ENCODE data around the gene CENPC. TPM values are rescaled to one million over a fixed set of nuclear protein-coding genes. Genes with fewer than 3 reads are reported as not detected.

Gene CENPC, protein sequence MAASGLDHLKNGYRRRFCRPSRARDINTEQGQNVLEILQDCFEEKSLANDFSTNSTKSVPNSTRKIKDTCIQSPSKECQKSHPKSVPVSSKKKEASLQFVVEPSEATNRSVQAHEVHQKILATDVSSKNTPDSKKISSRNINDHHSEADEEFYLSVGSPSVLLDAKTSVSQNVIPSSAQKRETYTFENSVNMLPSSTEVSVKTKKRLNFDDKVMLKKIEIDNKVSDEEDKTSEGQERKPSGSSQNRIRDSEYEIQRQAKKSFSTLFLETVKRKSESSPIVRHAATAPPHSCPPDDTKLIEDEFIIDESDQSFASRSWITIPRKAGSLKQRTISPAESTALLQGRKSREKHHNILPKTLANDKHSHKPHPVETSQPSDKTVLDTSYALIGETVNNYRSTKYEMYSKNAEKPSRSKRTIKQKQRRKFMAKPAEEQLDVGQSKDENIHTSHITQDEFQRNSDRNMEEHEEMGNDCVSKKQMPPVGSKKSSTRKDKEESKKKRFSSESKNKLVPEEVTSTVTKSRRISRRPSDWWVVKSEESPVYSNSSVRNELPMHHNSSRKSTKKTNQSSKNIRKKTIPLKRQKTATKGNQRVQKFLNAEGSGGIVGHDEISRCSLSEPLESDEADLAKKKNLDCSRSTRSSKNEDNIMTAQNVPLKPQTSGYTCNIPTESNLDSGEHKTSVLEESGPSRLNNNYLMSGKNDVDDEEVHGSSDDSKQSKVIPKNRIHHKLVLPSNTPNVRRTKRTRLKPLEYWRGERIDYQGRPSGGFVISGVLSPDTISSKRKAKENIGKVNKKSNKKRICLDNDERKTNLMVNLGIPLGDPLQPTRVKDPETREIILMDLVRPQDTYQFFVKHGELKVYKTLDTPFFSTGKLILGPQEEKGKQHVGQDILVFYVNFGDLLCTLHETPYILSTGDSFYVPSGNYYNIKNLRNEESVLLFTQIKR
- 49.1 TPM for total RNA-seq

- ATAC-seq: peak; percentile 99
- peak; percentile 97 for DNase-seq (ENCODE audit: low spot score)
- intact Hi-C loops (cut with DNase I): no loop called here
Observed at GRCh38 chr4:67545199-67546003, at the start of gene CENPC. CENPC (minus strand) TSS chr4:67545503; CDS start chr4:67545355, 148 bp downstream.

DNA sequence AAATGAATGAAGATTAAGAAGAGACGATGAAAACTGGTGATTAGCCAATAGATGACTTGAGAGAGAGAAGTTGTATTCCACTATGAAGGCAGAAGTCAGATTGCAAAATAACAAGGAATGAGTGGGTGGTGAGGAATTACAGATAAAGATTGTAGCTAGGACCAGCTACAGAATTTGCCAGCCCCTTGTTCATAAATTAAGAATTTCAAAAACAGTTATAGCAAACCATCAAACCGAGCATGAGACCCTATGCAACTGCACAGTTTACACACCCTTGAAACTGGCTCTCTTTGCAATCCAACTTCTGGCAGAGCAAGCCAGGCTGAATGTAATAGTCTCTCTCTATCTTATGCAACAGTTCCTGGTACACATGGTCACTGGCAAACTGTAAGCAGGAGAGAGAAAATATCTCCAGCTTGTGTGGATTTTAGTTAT lies 48.5 kb upstream of the CENPC start:
- intact Hi-C loops (cut with DNase I): no loop called here
- DNase-seq (ENCODE audit: low spot score): no peak
- no peak for ATAC-seq

DNA sequence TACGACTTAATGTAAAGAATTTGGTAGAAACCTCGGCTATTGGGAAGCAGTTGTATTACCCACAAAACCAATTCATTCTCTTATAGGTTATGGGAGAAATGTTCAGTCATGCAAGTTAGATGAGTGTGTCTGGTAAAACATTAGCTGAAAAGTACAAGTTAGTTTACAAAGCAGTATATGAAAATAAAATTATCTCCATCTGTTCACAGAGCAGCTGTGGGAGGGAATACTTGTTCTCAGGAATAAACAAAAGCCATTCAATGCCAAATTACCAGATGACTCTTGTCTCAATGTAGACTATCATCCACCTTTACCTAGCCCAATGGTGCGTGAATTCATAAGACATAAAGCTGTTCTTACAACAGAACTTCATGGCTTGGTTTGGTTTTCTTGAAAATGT lies 41.9 kb upstream of the CENPC start:
- ATAC-seq: no peak
- intact Hi-C loops (cut with DNase I): no loop called here
- DNase-seq (ENCODE audit: low spot score): no peak

- no peak for ATAC-seq
- intact Hi-C loops (cut with DNase I): no loop called here
- DNase-seq (ENCODE audit: low spot score): no peak
Observed at GRCh38 chr4:67584496-67584895, 39.2 kb upstream of the CENPC start.

- no peak for ATAC-seq
- DNase-seq (ENCODE audit: low spot score): no peak
- intact Hi-C loops (cut with DNase I): no loop called here
Observed at GRCh38 chr4:67581913-67582312, 36.6 kb upstream of the CENPC start.

GRCh38 chr4:67581208-67581857 lies 36.0 kb upstream of the CENPC start:
- intact Hi-C loops (cut with DNase I): no loop called here
- ATAC-seq (no peak), DNase-seq (ENCODE audit: low spot score) (no peak)

DNA sequence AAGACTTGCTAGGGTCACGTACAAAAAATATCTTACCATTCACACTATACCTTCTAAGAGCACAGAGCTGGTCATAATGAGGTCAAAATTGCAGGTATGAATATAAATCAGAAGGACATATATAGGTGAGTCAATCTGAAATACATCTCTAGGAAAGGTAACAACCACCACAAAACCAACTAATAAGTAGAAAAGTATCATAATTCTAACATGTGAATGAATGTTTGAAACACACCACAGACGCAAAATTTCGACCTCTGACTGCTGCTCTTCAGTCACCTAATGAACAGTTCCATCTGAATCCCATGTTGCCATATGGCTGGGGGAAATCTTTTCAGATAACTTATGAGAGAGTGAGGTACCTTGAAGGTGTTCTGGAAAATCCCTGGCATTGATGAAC lies 35.3 kb upstream of the CENPC start:
- ATAC-seq (no peak), DNase-seq (ENCODE audit: low spot score) (no peak)
- intact Hi-C loops (cut with DNase I): no loop called here

DNA sequence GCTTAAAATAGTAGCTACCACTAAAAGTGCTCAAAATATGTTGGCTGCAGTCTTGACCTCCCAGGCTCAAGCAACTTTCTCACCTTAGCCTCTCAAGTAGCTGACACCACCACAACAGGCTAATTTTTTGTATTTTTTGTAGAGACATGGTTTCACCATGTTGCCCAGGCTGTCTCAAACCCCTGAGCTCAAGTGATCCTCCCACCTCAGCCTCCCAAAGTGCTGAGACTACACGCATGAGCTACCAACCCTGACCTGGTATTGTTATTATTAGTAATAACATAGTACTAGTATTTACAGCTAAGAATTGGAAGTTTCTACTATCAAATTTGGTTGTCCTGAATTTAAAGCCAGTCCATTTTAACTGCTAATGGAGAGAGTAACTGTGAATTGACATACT lies 31.2 kb upstream of the CENPC start:
- no peak for DNase-seq (ENCODE audit: low spot score)
- no peak for ATAC-seq
- intact Hi-C loops (cut with DNase I): no loop called here

GRCh38 chr4:67576059-67576466 lies 30.8 kb upstream of the CENPC start:
- ATAC-seq (no peak), DNase-seq (ENCODE audit: low spot score) (no peak)
- intact Hi-C loops (cut with DNase I): no loop called here

DNA sequence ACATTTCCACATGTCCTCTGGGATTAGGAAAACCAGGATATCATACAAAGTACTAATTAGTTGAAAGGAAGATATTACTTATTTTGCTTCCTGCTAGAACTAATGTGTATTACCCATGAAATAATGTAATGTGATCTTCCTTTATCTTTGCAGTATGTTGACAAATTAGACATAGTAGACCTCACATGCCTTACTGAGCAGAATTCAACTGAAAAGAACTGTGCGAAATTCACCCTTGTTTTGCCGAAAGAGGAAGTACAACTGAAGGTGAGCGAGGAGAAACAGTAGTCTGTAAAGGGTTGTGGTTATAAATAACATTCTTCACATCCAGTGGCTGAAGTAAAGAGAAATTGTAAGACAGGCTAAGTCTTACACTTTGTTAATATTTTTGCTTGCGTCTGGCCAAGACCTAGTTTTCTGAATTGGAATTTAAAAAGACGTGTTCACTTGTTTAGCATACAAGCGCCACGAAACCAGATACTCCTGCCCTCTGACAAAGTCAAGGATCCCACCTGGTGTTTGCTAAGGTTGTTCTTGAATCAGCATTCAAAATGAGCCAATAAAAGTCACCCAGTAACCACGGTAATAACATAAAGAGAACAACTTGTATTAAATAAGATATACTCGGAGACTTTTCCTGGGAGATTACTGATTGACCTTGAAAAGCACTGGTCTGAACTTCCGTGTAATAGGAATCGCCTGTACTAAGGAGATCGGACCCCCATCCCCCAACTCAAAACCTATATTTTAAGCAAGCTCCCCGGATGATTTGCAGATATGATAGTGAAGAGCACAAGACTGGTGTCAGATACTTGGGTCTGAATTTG lies 30.1 kb upstream of the CENPC start:
- no peak for DNase-seq (ENCODE audit: low spot score)
- intact Hi-C loops (cut with DNase I): no loop called here
- no peak for ATAC-seq

GRCh38 chr4:67573193-67573592 lies 27.9 kb upstream of the CENPC start:
- DNase-seq (ENCODE audit: low spot score) (no peak), ATAC-seq (no peak)
- intact Hi-C loops (cut with DNase I): no loop called here

DNA sequence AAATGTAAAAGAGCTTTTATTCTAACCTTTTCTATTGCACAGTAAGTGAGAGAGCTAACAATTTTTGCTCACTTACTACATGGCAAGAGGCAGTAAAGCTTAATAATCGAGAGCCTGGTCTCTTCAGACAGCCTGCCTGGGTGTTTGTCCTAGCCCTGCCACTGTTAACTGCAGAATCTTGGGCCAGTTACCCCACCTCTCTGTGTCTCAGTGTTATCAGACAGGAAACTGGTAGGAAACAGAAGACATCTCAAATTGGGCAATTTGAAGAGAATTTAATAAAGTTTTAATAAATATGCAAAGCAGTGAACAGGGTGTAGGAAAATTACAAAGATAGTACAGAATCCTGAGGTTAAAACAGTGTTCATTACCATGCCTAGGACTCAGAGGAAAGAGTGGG lies 26.7 kb upstream of the CENPC start:
- no peak for ATAC-seq
- intact Hi-C loops (cut with DNase I): no loop called here
- no peak for DNase-seq (ENCODE audit: low spot score)

DNA sequence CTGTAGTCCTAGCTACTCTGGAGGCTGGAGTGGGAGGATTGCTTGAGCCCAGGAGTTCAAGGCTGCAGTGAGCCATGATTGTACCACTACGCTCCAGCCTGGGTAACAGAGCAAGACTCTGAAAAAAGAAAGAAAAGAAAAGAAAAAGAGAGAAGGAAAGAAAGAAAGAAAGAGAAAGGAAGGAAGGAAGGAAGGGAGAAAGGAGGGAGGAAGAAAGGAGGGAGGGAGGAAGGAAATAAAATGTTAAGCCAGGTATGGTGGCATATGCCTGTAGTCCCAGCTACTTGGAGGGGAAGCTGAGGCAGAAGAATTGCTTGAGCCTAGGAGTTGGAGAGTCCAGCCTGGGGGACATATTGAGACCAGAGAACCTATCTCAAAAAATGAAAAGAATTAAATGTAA lies 25.2 kb upstream of the CENPC start:
- intact Hi-C loops (cut with DNase I): no loop called here
- DNase-seq (ENCODE audit: low spot score) (no peak), ATAC-seq (no peak)

- intact Hi-C loops (cut with DNase I): no loop called here
- ATAC-seq (no peak), DNase-seq (ENCODE audit: low spot score) (no peak)
Observed at GRCh38 chr4:67568820-67569219, 23.5 kb upstream of the CENPC start.

GRCh38 chr4:67566335-67566734 lies 21.0 kb upstream of the CENPC start:
- ATAC-seq (no peak), DNase-seq (ENCODE audit: low spot score) (no peak)
- intact Hi-C loops (cut with DNase I): no loop called here

GRCh38 chr4:67565284-67565683 lies 20.0 kb upstream of the CENPC start:
- no peak for ATAC-seq
- intact Hi-C loops (cut with DNase I): no loop called here
- DNase-seq (ENCODE audit: low spot score): no peak

- no peak for ATAC-seq
- intact Hi-C loops (cut with DNase I): no loop called here
- DNase-seq (ENCODE audit: low spot score): no peak
Observed at GRCh38 chr4:67558493-67558892, 13.2 kb upstream of the CENPC start, which contains the start of gene STAP1. STAP1 (plus strand) TSS chr4:67558727; CDS start chr4:67558810, 83 bp downstream.

DNA sequence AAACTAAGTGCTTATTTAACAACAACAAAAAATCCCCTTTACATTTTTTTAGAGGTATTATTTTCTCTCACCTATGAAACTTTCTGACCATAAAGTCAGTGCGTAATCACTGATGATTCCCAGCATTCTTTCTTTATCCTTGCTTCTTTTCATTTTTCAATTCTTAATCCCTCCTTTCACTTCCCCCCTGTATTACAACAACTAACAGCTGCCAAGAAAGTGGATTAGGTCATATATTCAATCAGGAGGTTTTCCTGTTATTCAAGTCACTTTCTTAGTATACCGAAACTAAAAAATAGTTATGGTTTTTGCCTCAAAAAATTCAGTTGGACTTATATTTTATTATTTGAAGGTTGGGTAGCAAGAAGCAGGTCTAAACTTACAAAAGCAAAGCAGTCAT lies 11.1 kb upstream of the CENPC start:
- DNase-seq (ENCODE audit: low spot score) (no peak), ATAC-seq (no peak)
- intact Hi-C loops (cut with DNase I): no loop called here
